Glomerular visceral epithelial cell (primary cell): ENCODE data around the gene EML2.
"Not testable (repeated sequence)": the region's sequence is repeated elsewhere in the genome, so short reads cannot be mapped to it uniquely, and the experiment has no call there.

Experiments
- DNase-seq: peaks from one replicate; pipeline ENCODE4 v3.0.0-alpha.2; 2016; ENCODE audit errors: extremely low spot score

EML2 gene

DNA sequence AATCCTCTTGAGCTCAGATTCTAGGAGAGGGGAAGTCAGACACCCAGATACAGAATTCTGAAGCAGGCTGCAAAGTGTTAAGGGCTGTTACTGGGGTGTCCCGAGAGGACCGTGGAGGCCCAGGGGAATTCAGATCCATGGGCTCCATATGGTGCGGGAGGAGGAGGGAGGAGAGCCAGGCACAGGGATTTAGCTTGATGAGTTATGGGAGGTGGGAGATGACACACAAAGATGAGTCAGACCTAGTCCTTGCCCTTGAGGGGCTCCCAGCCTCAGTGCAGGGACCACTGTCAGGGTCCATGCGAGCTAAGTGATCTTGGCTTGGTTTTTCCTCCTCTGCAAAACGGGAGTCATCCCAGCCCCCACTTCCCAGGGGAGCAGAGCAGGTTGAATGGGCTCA is 14.4 kb upstream of the EML2 start:
- no peak for DNase-seq

DNA sequence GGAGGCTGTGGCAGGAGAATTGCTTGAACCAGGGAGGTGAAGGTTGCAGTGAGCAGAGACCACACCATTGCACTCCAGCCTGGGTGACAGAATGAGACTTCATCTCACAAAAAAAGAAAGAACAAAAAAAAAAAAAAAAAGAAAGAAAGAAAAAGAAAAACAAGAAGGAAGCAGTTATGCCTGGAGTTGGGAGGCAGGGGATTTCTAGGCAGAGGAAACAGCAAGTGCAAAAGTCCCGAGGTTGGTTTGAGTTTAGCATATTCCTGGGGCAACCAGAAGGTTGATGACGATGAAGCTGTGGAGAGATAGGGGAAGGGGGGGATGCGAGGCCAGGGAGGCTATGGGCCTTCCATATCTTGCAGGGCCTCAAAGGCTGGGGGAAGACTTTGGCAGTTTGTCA is 11.5 kb upstream of the EML2 start:
- DNase-seq: no peak

- no peak for DNase-seq
Measured at GRCh38 chr19:45646345-45646698, 7.1 kb upstream of the EML2 start.

GRCh38 chr19:45645631-45646344 is 6.6 kb upstream of the EML2 start:
- DNase-seq: peak; percentile 92

- no peak for DNase-seq
Measured at GRCh38 chr19:45645068-45645630, 6.0 kb upstream of the EML2 start.

DNA sequence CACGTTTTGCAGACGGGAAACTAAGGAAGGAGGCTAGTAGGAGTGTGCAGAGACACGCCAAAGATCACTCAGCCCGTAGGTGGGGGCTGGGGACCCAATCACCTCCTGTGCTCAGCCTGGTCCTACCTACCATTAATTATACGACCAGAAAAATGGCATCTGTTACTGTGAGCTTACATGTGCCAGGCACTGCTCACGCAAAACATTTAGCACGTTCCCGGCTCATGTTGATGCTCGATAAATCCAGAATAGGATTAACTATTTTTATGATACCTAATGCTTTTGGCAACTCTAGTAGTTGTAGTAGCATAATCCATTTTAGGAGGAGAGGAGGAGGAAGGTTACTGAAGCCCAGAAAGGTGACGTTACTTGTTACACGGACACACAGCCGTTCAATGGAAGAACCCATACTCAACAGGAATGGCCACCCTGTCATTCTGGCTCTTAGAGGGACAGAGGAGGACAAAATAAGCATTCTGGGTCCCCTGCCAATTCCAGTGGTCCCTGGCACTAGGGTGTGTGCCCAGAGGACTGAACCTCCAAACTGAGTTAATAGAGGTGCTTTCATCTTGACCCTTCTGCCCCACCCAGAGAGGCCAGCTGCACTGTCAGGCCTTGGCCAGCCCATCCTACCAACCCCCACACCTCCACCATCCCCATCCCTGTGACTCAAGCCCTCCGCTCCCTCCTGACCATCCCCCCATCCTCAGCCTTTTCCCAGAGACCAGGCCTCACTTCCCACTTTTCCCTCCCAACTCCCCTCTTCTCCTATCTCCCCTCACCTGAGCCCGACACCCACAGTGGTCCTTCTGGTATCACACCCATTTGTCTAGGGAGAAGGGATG is 5.0 kb upstream of the EML2 start:
- no peak for DNase-seq

- peak; percentile 87 for DNase-seq
Measured at GRCh38 chr19:45643024-45643926, 4.1 kb upstream of the EML2 start.

DNA sequence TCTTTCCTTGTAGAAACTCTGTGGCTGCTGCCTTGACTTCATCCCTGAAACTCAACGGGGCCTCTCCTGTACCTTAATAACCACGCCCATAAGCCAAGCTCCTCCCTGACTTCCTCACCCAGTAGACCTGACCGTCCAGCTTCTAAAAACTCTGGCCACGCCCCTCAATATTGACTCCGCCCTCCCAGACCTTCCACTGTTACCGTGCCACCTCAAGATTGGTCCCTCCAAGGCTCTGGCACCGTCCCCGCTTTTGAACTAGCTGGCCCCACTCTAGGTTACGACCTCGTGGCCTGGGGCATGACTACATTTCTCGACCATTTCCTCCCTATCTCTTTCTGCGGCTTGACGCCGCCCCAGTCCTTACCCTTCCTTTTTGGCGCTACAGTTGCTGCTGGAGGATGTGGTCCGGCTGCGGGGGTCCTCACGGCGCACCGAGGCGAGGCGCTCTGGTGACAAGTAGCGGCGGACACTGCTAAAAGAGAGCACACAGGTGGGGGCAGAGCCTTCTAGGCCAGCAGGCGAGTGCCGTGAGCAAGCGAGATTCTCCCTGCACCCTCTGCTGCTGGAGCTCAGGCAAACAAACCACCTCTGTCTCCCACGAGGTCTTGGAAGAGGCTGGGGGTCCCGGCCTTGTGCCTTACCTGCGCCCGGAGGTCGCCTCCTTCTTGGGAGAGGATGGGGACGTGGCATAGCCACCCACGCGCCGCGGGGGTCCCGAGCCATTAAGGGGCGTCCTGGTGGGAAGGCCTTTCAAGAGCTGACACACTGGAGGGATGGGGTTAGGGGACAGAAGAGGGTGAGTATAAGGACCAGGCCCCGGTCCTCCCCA is 2.3 kb upstream of the EML2 start:
- DNase-seq: peak; percentile 94

DNA sequence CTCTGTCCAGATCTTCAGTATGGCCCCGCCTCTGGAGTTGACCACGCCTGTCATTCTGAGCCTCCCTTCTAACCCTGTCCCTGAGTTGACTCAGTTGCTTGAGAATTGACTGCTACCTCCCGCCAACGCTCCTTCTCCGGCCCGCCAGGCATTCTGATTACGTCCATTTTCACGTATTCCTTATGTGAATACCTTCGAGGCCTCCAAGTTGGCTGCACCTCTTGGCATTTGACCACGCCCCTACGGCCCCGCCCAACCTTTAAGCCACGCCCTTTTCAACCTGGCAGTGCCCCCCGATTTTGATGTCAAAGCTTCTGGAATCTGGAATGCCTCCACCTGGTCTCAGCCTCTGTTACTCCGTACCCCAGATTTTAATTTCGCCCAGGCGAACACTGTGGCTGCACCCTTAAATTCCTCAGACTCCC is 1.7 kb upstream of the EML2 start:
- no peak for DNase-seq

GRCh38 chr19:45637890-45638667 is 1.1 kb downstream of the EML2 start:
- peak; percentile 31 for DNase-seq

DNA sequence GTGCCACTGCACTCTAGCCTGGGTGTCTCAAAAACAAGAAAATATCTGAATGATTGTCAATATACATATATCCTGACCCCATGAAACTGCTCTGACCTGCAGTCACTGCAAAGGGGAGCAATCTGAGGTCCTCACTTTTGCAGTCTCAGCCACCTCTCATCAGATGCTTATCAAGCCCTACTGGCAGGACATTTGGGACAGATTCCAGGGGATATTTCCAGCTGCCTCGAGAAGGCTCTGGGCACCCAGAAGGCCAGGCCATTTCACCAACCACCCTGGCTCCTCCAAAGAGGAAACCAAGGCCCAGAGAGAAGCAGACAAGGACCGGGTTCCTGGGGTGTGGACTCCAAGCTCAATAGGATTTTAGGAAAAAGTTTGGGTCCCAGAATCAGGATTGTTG is 2.3 kb downstream of the EML2 start:
- no peak for DNase-seq

DNA sequence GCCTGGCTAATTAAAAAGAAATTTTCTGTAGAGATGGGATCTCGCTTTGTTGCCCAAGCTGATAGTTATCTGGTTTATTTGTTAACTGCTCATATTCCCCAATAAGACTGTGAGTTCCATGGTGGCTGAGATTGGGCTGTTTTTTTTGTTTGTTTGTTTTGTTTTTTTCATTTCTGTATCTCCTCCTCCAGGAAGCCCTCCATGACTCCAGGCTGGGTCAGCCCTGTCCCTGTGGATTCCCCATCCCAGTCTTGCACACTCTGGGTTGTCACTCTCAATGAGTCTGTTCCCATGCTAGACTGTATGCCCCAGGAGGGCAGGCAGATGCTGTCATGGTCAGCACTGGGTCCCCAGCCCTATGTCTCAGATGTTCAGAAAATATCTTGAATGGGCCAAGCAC is 2.9 kb downstream of the EML2 start:
- no peak for DNase-seq

DNA sequence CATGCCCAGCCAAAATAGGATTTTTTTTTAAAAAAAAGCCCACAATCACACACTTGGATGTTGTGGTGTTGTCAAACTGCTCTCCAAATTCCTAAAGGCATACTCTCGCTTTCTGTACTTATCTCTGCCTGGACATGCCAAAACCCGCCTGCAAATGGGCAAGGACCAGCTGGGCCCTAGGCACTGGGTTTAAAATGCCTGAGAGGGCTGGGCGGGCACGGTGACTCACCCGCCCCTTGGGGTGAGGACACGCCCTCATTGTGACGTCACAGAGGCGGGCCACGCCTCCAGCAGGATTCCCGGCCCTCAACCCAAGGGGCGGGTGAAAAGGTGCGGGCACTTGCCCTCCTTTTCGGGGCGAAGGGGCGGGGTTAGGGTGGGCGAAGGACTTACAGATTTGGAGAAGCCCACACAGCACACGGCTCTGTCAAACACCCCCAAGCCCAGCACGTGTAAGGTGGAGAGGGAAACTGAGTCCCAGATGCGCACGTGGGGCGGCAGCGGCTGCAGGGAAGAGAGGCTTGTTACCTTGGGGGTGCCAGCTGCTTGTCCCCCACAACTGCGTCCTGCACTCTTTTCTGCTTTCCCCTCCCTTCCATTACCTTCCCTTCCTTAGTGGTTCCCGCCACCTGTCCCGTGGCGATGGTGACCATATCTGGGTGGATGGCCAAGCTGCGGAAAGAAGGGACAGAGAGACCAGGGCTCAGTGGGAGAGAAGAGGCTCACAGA is 6.6 kb downstream of the EML2 start:
- peak; percentile 91 for DNase-seq

- DNase-seq: peak; percentile 67
Measured at GRCh38 chr19:45630463-45630862, 8.7 kb downstream of the EML2 start.

GRCh38 chr19:45629704-45630103 is 9.5 kb downstream of the EML2 start:
- no peak for DNase-seq

DNA sequence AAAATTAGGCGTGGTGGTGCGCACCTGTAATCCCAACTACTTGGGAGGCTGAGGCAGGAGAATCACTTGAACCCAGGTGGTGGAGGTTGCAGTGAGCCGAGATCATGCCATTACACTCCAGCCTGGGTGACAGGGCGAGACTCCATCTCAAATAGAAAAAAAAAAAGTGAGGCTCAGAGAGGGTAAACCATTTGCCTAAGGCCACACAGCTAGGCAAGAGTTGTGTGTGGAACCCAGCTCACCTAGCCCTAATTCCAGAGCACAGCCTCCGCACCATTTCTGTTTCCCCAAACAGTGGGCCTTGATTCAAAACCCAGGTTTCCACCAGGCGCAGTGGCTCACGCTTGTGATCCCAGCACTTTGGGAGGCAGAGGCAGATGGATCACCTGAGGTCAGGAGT is 11.0 kb downstream of the EML2 start:
- DNase-seq: not testable (repeated sequence)

DNA sequence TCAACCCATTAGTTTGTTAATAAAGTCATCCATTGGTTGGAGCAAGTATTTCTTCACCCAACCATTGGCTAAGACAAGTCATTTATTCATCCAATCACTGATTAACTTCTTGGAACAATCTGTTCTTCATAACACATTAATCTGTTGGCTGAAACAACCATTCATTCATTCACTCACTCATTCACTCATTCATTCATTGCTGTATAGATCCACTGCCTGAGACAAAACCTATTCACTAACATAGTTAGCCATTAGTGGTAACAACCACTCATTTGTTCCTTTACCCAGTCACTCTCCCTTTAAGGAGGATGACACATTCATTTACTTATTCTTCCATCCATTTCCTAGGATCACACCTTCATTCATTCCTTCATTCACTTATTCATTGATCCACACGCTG is 15.2 kb downstream of the EML2 start:
- DNase-seq: no peak

GRCh38 chr19:45621976-45622503 is 17.2 kb downstream of the EML2 start:
- no peak for DNase-seq

DNA sequence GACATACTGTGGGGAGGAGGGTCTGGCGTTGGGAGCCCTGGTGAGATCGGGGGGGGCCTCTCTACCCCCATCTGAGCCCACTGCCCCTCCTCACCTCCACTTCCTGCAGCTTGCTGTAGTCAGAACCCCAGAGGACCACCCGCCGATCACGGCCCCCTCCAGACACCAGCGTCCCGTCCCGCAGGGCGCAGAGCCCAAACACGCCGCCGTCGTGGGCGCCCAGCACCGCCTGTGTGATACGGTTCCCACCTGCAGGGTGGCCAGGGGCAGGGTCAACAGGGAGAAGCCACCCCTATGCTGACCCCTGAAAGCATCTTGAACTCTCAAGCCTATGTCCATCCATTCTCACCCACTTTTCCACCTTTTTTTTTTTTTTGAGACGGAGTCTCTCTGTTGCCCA is 17.8 kb downstream of the EML2 start:
- no peak for DNase-seq

DNA sequence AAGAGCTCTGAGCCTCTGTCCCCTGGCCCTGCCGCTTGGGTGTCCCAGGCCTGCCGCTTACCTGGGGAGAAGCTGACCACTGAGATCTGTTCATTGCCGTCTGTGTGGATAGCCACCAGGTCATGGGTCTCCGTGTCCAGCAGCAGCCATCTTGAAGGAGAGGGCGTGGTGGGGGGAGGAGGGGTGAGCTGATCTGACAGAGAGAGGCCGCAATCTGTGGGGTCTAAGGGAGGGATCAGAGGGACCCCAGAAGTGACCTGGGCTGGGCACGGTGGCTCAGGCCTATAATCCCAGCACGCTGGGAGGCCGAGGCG is 22.5 kb downstream of the EML2 start:
- no peak for DNase-seq
